Activated CD4-positive, alpha-beta T cell treated with anti-CD3 and anti-CD28 coated beads for 48 hours (primary cell): ENCODE results near the gene NPR1.
"Not testable (repeated sequence)": the region's sequence is repeated elsewhere in the genome, so short reads cannot be mapped to it uniquely, and the experiment has no call there.

Source experiments
- DNase-seq: peaks from one replicate; pipeline ENCODE4 v3.0.0-alpha.2; 2020

The NPR1 gene

DNA sequence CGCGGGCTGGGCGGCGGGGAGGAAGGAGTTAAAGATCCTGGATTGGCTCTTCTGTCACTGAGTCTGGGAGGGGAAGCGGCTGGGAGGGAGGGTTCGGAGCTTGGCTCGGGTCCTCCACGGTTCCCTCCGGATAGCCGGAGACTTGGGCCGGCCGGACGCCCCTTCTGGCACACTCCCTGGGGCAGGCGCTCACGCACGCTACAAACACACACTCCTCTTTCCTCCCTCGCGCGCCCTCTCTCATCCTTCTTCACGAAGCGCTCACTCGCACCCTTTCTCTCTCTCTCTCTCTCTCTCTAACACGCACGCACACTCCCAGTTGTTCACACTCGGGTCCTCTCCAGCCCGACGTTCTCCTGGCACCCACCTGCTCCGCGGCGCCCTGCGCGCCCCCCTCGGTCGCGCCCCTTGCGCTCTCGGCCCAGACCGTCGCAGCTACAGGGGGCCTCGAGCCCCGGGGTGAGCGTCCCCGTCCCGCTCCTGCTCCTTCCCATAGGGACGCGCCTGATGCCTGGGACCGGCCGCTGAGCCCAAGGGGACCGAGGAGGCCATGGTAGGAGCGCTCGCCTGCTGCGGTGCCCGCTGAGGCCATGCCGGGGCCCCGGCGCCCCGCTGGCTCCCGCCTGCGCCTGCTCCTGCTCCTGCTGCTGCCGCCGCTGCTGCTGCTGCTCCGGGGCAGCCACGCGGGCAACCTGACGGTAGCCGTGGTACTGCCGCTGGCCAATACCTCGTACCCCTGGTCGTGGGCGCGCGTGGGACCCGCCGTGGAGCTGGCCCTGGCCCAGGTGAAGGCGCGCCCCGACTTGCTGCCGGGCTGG lies at the start of gene NPR1:
Gene NPR1 (plus strand): TSS at position 170 of the 818 bp plus-strand sequence. CDS start 421 bp downstream, at position 591.
- DNase-seq, result peak; percentile 31

DNA sequence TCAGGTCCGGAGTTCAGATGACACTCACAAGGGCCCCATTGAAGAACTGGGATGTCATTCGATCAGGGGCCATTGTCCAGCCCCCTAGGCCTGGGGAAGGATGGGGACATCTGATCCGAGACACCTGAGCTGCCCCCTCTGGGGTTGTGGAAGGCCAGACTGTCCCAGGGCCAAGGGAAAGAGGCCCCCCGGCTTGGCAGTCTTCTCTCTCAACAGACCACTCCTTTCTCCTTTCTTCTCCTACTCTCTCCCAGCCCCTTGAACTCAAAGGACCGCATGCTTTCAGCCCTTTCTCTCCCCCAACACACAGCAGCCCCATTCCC lies 49.2 kb upstream of the NPR1 start:
- no peak for DNase-seq

DNA sequence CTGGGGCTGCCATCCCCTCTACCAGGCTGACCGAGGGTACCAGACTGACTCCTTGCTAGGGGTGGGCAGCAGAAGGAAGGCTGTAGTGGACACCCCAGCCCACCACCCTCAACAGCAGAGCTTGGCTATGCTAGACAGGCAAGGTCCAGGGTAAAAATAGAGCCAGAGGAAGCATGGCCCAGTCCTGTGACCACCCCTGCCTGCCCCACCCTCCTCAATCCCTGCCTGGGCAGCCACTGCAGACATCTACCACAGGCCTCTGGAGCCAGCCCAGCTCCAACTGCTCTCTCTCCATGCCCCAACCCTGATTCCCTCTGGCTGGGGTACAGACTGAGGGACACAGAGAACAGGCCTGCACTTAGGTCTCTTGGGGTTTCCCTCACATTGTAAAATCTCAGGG lies 48.5 kb upstream of the NPR1 start:
- no peak for DNase-seq

DNA sequence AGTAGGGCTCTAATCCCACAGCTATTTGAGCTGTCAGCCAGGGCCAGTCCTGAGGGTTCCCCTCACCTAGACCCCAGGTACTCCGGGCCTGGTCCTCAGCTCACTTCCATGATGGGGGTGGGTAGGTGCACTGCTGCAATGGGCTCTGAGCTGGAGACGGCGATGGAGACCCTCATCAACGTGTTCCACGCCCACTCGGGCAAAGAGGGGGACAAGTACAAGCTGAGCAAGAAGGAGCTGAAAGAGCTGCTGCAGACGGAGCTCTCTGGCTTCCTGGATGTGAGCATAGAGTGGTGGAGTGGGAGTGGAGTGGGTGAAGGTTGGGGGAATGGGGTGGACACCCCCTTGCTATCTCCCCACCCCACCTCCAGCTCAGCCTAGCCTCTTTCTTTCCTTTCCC lies 48.1 kb upstream of the NPR1 start:
- DNase-seq, result no peak

DNA sequence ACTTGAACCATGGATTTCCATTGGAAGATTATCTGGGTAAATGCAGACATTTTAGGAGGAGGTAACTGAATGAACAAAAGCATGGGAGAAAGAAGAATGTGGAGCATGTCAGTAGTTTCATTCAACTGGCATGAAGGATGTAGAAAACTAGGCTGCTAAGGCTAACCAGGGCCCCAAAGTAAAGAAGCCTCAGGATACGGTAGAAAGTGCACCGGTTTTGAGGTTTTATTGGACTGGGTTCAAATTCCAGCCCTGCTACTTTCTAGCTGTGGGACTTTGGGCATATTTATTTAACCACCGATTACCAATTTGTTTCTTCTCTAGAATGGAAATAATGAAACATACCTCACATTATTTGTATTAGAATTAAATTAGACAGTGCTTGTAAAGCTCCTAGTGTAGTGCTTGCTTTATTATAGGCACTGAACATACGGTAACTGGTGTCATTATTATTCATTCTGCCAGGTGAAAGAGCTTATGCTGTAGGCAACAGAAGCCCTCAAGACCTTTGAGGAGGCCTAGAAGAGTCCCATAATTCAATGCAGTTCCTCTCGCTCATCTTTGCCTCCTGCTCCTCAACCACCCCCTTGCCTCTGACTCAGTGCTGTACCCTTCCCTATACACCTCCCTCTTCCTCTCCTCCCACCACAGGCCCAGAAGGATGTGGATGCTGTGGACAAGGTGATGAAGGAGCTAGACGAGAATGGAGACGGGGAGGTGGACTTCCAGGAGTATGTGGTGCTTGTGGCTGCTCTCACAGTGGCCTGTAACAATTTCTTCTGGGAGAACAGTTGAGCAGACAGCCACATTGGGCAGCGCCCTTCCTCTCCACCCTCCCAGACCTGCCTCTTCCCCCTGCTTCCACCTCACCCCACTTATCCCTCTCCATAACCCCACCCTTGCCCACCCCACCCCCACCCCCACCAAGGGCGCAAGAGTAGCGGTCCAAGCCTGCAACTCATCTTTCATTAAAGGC lies 47.2 kb upstream of the NPR1 start:
- DNase-seq, result peak; percentile 24

DNA sequence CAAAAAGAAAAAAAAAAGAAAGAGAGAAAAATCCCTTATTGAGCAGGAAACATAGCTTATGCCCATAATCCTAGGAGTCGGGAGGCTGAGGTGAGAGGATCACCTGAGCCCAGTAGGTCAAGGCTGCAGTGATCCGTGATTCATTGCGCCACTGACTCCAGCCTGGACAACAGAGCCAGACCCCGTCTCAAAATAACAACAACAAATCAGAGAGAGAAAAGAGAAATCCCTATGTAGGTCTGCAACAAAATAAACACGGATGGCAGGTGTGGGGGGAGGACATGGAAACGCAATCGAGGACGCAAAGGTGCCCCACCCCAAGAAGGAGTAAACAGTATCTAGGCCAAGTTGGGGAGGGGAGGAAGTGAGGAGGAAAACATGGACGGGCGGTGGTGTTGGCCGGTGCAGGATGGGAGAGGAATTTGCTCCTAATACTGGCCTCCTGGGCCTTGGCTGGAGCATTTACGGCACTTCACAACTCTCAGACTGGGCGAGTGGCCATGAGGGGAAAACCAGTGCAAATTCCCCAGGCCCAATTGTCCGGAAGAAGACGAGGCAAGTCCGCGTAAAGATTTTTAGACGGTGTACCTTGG lies 45.2 kb upstream of the NPR1 start:
- no peak for DNase-seq

DNA sequence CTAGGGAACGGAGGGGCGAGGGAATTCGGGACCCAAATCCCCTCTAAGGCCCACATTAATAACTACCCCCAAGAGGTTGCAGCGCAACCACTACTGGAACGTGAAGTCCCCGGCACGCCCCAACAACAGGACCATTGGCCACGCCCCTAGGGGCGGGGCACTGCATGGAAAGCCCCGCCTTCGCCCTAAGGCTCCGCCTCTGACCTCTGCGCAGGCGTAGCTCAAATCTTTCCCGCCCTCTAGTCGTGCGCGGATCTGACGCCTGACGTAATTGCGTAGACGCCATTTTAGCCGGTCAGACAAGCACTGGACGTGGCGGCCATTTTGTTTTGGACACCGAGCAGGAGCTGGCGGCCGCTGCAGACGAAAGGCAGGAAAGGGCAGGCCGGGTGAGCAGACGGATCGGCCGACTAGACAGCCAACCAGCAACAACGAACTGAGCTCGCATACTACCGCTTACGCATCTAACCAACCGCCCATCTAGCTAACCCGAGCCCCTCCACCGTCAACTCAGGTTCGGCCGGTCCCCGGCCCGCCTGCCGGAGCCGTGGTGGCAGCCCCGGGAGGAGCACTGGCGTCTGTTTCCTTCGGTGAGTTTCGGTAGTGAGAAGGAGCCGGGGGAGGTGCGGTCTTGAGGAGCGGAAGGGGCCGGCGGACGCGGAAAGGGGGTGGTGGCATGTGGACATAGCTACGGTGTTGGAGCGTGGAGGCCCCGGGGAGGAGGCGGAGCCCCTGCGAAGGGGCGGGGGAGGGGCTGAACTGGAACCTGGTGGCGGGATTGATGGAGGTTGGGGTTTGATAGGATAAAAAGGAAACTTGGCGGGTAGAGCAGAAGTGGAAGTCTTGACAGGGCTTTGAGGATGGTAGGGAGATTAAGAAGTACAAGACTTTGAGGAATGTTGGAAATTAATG lies 44.5 kb upstream of the NPR1 start, which contains the start of gene CHTOP:
Gene CHTOP (plus strand): TSS at position 313 of the 912 bp plus-strand sequence. CDS start 2,523 bp downstream, outside the sequence.
- peak; percentile 99 for DNase-seq

DNA sequence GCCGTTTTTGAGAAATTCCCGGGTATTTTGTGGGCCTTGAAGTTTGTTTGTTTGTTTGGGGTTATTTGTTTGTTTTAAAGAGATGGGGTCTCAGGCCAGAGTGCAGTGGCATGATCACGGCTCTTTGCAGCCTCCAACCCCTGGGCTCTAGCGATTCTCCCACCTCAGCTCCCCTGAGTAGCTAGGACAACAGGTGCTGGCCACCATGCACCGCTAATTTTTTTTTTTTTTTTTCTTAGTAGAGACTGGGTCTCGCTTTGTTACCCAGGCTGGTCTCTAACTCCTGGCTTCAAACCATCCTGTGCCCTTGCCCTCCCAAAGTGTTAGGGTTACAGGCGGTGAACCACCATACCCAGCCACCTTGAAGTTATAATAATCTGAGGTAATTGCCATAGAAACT lies 42.6 kb upstream of the NPR1 start:
- DNase-seq, result no peak

DNA sequence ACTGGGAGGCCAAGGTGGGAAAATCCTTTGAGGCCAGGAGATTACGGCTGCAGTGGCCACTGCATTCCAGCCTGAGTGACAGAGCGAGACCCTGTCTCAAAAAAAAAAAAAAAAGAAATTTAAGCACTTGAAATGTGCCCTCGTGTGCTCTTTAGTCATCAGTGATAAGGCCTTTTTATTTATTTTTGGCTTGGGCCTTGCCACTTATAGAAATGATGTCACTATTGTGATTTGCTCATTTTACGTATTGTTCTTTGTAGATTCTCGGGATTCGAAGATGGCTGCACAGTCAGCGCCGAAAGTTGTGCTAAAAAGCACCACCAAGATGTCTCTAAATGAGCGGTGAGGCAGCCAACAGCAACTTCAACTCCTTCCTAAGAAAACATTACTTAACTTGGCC lies 42.2 kb upstream of the NPR1 start:
- DNase-seq, result no peak

DNA sequence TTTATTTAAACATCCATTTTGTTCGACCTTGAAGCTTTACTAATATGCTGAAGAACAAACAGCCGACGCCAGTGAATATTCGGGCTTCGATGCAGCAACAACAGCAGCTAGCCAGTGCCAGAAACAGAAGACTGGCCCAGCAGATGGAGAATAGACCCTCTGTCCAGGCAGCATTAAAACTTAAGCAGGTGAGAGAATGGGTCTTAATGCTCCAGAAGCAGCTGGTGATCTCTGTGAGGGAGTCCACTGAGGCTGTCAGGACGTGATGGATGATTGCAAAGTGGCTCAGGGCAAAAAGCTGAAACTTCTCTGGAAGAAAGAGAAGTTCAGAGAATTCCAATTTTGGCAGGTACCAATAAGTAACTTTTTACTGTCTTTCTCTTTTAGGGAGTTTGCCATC lies 40.2 kb upstream of the NPR1 start:
- no peak for DNase-seq

DNA sequence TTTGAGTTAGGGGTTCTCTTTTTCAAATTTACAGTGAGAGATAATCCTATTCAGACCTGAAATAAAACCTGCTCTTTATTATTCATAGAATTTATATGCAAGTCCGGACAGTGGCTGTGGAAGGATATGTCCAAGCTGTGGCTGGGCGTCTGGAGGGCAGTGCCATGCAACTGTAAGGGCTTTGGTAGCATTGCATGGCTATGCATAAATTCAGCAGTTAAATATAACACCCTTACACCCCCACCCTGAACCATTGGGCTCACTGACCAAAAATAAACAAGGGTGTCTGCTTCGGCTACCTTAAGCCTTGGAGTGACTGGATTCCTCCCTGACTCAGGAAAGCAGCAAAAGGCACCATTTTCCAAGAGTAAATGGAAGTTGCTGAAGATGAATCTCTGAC lies 39.2 kb upstream of the NPR1 start:
- DNase-seq, result no peak

DNA sequence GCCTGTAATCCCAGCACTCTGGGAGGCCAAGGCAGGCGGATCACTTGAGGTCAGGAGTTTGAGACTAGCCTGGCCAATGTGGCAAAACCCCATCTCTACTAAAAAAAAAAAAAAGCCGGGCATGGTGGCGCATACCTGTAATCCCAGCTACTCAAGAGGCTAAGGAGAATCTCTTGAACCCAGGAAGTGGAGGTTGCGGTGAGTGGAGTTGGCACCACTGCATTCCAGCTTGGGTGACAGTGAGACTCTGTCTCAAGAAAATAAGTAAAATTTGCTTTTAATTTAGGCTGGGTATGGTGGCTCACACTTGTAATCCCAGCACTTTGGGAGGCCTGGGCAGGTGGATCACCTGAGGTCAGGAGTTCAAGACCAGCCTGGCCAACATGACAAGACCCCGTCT lies 38.3 kb upstream of the NPR1 start:
- not testable (repeated sequence) for DNase-seq

DNA sequence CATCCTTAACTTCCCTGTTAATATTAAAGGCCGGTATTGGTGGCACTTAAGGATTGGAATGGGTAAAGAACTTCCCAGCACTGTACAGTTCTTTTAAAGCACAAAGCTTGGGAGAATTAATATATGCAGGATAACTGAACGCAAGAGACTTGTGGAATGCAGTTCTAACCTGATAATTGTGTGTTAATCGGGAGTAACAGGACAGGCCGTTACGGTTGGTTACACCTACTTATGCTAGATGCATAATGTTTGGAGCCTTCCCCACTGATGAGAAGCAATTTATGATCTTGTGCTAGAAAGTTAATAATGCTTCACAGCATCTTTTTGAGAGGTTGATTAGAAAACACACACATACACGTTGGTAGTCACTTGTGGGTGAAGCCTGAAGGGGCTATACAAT lies 37.6 kb upstream of the NPR1 start:
- DNase-seq, result no peak

DNA sequence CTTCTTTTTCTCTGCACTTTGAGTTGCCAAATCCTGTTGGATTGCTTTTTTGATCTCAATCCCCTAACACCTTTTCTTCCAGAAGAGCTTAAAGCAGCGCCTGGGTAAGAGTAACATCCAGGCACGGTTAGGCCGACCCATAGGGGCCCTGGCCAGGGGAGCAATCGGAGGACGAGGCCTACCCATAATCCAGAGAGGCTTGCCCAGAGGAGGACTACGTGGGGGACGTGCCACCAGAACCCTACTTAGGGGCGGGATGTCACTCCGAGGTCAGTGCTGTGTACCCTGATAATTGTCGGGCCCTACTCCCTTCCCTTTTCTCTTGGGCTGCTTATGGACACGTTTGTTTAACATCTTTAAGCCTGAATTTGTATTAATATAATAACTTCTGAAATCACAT lies 36.3 kb upstream of the NPR1 start:
- DNase-seq, result no peak

DNA sequence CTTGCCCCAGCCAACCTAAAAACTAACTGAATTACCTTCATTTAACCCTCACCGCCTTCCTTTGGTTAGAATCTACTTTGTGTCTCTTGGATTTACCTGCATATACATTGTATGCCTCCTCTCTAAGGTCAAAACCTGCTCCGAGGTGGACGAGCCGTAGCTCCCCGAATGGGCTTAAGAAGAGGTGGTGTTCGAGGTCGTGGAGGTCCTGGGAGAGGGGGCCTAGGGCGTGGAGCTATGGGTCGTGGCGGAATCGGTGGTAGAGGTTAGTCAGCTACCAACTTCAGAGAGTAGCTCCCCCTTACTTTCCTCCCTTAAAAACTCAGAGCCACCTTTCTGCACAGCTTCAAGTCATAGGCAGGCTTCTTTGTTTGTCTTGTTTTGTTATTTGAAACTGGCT lies 35.4 kb upstream of the NPR1 start:
- DNase-seq, result no peak

DNA sequence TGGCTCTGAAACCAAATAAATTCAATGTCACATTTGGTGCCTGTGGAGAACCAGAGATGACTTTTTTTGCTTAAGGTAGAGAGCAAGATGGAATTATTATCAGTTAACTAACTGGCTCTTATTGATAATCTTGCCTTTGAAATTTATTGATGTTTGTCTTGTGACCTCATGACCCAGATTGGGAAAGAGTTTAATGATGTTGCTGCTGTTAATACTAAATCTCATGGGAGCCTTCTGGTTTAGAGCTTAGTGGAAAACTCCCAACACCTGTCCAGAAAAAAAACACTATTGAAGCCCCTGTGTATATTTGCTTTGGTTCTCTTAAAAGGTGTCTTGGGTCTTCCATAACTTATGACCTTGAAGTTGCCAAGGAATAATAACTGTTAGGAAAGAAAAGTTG lies 34.7 kb upstream of the NPR1 start:
- DNase-seq, result no peak

DNA sequence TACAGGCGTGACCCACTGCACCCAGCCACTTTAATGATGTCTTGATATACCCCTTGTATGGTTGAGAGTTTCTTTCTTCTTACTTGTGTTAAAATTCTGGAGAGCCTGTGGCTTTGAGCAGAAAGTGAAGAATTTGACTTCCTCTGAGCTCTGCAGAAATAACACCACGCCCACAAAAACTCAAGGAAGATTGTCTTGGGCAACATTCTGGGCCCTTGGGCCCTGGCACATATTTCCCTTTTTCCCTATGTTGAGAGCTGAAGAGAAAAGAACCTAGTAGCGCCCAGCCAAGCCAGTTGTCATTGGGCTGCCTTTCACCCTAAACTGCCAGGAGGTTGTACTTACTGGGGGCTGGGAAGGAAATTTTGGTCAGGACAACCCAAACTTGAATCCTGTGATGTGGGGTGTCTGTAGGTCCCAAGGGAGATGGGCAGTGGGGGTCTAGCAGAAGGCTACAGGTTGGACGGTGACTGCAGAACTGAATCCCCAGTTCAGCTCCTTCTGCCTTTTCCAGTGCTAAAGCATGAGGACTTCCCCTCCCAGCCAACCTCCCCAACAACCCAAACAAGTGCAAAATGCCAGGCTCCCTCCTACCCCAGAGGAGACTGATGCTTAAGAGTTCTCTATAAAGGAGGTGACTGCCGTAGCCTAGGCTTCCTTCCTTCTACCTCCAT lies 31.7 kb upstream of the NPR1 start:
- DNase-seq, result no peak

DNA sequence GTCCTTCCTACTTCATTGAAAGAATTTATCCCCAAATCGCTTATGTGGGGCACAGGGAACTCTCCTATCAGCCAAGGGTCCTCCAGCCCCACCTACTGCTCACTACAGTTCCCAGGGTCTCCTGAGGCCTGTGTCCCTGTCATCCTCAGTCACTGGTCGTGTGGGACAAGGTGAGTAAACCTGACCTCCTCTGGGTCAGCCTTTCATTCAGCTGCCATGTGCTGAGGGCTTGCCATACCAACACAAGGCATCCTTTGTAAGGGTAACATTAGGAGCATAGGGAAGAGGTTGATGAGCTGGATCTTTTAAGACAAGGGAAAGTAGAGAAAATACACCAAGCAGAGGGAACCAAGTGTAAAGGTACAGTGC lies 31.2 kb upstream of the NPR1 start:
- DNase-seq, result no peak

DNA sequence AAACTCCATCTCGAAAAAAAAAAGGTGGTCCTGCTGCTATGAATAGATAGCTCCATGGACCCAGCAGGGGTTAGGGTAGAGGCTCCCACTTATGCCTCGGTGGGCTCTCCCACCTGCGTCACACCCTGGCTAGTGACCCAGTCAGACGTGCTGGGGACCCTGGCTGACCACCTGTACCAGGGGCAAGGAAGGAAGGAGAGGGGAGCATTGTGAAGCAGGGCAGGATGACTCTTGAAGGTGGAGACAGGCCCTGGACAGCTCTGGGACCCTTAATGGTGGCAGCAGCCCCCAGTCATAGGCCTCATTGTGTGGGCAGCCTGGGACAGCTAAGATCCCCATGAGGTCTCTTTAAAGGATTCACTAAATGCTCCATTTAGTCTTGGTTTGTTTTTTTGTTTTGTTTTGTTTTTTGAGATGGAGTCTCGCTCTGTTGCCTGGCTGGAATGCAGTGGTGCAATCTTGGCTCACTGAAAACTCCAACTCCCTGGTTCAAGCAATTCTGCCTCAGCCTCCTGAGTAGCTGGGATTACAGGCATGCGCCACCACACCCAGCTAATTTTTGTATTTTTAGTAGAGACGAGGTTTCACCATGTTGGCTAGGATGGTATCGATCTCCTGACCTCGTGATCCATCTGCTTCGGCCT lies 30.4 kb upstream of the NPR1 start:
- no peak for DNase-seq

DNA sequence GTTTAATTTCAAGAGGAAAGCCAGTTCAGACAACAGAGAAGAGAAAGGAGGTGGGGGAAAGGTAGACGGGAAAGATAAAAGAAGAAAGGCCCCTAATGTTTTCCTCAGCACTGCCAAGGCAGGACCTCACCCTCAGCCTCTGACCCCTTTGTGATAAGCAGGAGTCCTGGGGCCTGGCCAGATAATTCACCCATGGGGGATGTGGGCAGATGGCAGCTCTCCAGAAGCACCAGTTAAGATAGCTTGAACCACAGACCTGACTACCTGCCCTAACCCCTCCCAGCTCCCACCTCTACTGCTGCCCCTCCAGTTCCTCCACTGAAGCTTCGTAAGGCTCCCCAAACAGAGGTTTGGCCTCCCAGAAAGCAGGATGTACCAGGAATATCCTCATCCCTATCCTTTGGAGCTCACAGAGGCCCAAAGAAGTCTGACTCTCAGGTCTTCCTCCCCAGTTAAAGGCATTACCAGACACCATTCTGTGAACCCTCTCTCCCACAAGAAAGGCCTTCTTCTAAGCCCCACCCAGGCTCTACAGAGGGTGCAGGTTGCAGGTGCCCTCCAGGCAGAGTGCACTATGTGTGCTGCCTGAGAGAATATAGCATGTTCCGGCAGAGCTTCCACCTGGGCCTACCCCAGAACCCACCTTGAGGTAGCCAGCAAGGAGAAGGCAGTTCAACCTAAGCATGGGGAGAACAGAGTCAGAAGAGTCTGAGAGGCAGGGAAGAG lies 29.2 kb upstream of the NPR1 start:
- no peak for DNase-seq

DNA sequence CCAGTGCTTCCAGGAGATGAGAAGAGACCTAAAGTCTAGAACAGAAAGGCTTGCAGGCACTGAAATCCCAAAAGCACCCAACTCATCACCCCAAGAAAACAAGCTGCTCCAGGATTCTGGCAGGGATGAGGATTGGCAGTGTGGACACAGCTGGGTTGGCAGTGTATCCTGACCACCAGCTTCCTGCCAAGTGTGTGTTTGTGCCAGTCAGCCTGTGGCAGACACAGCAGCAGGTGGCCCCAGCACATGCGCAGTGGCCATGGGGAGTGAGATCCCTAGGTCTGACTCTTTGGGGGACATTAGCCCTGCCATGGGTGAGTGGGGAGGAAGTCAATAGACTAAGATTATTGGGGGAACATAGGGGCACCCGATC lies 28.6 kb upstream of the NPR1 start:
- no peak for DNase-seq
